ENCODE data around the gene METTL25.

GRCh38 chr12:82525616-82526015 is 167.3 kb downstream of the METTL25 start:
- TF ChIP-seq POLR2A (IDR thresholded peaks at IDR 0.05; ENCODE audit: low read length) (no peak), CTCF (IDR thresholded peaks at IDR 0.05) (no peak), RAD21 (conservative IDR thresholded peaks at IDR 0.05 in 1 of 2, IDR thresholded peaks at IDR 0.05 in 1 of 2) (no peak), MAX (IDR thresholded peaks at IDR 0.05) (no peak), POLR2AphosphoS2 (conservative IDR thresholded peaks at IDR 0.05; ENCODE audit: low read length) (no peak), HES2 (IDR thresholded peaks at IDR 0.05) (no peak)

Measured in A549 (cell line).